OCI-LY1 (cell line): Measurements from ENCODE around the gene MAN2B1.
"Not testable (repeated sequence)": the region's sequence is repeated elsewhere in the genome, so short reads cannot be mapped to it uniquely, and the experiment has no call there.

Source experiments
- CTCF ChIP-seq: fragments of 200-600 bp; sonication (generic), shearing (Covaris generic); IDR thresholded peaks from 2 replicates; pipeline ENCODE4 v1.5.1; 2017; ENCODE audit warnings: mild to moderate bottlenecking, antibody characterized with exemption, low read length, moderate library complexity, mixed read lengths
- EZH2 ChIP-seq: fragments of 200-600 bp; sonication (generic), shearing (Covaris generic); IDR thresholded peaks from 2 replicates; pipeline ENCODE4 v1.8.0; 2017; ENCODE audit warnings: borderline replicate concordance, mixed run types, mild to moderate bottlenecking, antibody characterized with exemption, low read length, moderate library complexity, mixed read lengths

- TF ChIP-seq CTCF, EZH2: not testable (repeated sequence)
Observed at GRCh38 chr19:12697425-12697824, 30.9 kb upstream of the MAN2B1 start.
